Measurements from ENCODE around the gene SNAI1.

- TF ChIP-seq CTCF (IDR thresholded peaks at IDR 0.05) (no peak), POLR2A (IDR thresholded peaks at IDR 0.05) (no peak)
These were observed 1.3 kb upstream of the SNAI1 start for GRCh38 chr20:49981218-49982071.
